Small intestine (tissue), 7 donors: ENCODE data around the gene PTBP2. TPM values are rescaled to one million over a fixed set of nuclear protein-coding genes. Genes with fewer than 3 reads are reported as not detected.

Experiments
- DNase-seq, 2 donors: peaks; one replicate each; pipeline versions ENCODE4 v3.0.0 to v3.0.0-alpha.2; 2013
- FAIRE-seq: peaks from 2 replicates; lab custom pipeline; 2012; peaks lifted over from hg19 to GRCh38; lab: Jason Lieb, UNC
- H3K27ac ChIP-seq, 3 donors: one replicate each; pipeline ENCODE4 v1.5.1; 2013; ENCODE audit warnings: low read length in 2 of 3, mild to moderate bottlenecking in 2 of 3, control low read depth in 1 of 3, inconsistent platforms in 1 of 3, low read depth in 1 of 3, moderate library complexity in 1 of 3
- H3K27me3 ChIP-seq, 3 donors: one replicate each; pipeline ENCODE4 v1.6.1; 2013; ENCODE audit warnings: low read length in 3 of 3, inconsistent platforms in 1 of 3; ENCODE audit not compliant: control insufficient read depth in 3 of 3, insufficient read depth in 3 of 3
- H3K36me3 ChIP-seq, 3 donors: one replicate each; pipeline ENCODE4 v1.6.1; 2013; ENCODE audit warnings: low read length in 3 of 3, inconsistent platforms in 1 of 3, low read depth in 1 of 3, mild to moderate bottlenecking in 1 of 3, moderate library complexity in 1 of 3; ENCODE audit not compliant: control insufficient read depth in 3 of 3, insufficient read depth in 2 of 3
- H3K4me1 ChIP-seq, 3 donors: one replicate each; pipeline ENCODE4 v1.6.1; 2013; ENCODE audit warnings: low read length in 2 of 3, inconsistent platforms in 1 of 3, low read depth in 1 of 3, mild to moderate bottlenecking in 1 of 3, moderate library complexity in 1 of 3; ENCODE audit not compliant: control insufficient read depth in 3 of 3, insufficient read depth in 2 of 3
- H3K4me3 ChIP-seq, 3 donors: one replicate each; pipeline ENCODE4 v1.5.1; 2013; ENCODE audit warnings: low read length in 3 of 3, control low read depth in 1 of 3, inconsistent platforms in 1 of 3, low read depth in 1 of 3, mild to moderate bottlenecking in 1 of 3, moderate library complexity in 1 of 3
- H3K9me3 ChIP-seq, 2 donors: one replicate each; pipeline ENCODE4 v1.6.1; 2013; ENCODE audit warnings: low read depth in 1 of 2, low read length in 1 of 2; ENCODE audit not compliant: control insufficient read depth in 2 of 2, insufficient read depth in 1 of 2
- WGBS, 3 donors: extraction: QIAGEN DNeasy Blood & Tissue Kit; methylation state at CpG; one replicate each; pipeline ENCODE4 v1.1.7; 2013; 5-methylcytosine and 5-hydroxymethylcytosine counted together
- polyA plus RNA-seq, 4 donors: library from polyadenylated mRNA; stranded (reverse) in 3 of 4; unstranded in 1 of 4; fragments of 200-250 nt in 3 of 4; fragments of 120-200 nt in 1 of 4; gene quantifications; one replicate each; pipeline versions ENCODE4 v1.2.1 to v1.2.3, GENCODE V29; 2013
- donor health status: healthy with polysubstance abuse.
- donor health status: control.
- donor health status: control.
- donor health status: Bipolar disorder and iron deficiency.
- donor health status: healthy.

Gene PTBP2
- polyA plus RNA-seq, 4 donors = 3.0 to 23.6 (median 6.0) TPM

- DNase-seq = peak; percentile 53 to 91
- FAIRE-seq = no peak
- H3K9me3 ChIP-seq = no peaks in the 10 kb centered on the region
- H3K27ac ChIP-seq = peak overlapping the region; percentile 63 to 93 (median 79)
- H3K4me3 ChIP-seq = peak overlapping the region; percentile 70 to 98 (median 98)
- WGBS, 3 donors = 0 to 1% (median 0%) methylated on average over 27 to 29 of the region's 29 CpGs
- no peaks in the 10 kb centered on the region for H3K27me3 ChIP-seq
- peaks cover 0 to 17% (median 0%) of the 10 kb centered on the region in 3 donors for H3K36me3 ChIP-seq
- peaks cover 0 to 3% (median 0%) of the 10 kb centered on the region in 3 donors for H3K4me1 ChIP-seq
Measured at GRCh38 chr1:96722161-96722922, 758 bp downstream of the PTBP2 start.

- H3K4me3 ChIP-seq = peak overlapping the region in 2 of 3 donors; percentile 70 to 98
- FAIRE-seq = no peak
- no peaks in the 10 kb centered on the region for H3K27me3 ChIP-seq
- peaks cover 0 to 18% (median 0%) of the 10 kb centered on the region in 3 donors for H3K36me3 ChIP-seq
- peak; percentile 6 to 18 for DNase-seq
- H3K4me1 ChIP-seq = peaks cover 0 to 3% (median 0%) of the 10 kb centered on the region in 3 donors
- WGBS, 3 donors = 16 to 27% (median 16%) methylated on average over 3 of the region's 3 CpGs
- peak overlapping the region in 1 of 3 donors; percentile 79 for H3K27ac ChIP-seq
- no peaks in the 10 kb centered on the region for H3K9me3 ChIP-seq
Measured at GRCh38 chr1:96722958-96723357, 1.4 kb downstream of the PTBP2 start.

- Histone ChIP-seq H3K4me3 (peak overlapping the region in 1 of 3 donors; percentile 70), H3K27ac (no peak overlapping the region), H3K36me3 (peaks cover 0 to 20% (median 0%) of the 10 kb centered on the region in 3 donors), H3K9me3 (no peaks in the 10 kb centered on the region), H3K27me3 (no peaks in the 10 kb centered on the region), H3K4me1 (peaks cover 0 to 3% (median 0%) of the 10 kb centered on the region in 3 donors)
- peak in 1 of 2 donors; percentile 7 for DNase-seq
- FAIRE-seq = no peak
- 14 to 50% (median 47%) methylated on average over 4 of the region's 4 CpGs for WGBS, 3 donors
Measured at GRCh38 chr1:96723377-96723776, 1.8 kb downstream of the PTBP2 start.

GRCh38 chr1:96723936-96724335 lies 2.4 kb downstream of the PTBP2 start:
- 56 to 93% (median 90%) methylated on average over 3 of the region's 3 CpGs for WGBS, 3 donors
- H3K36me3 ChIP-seq = peaks cover 0 to 21% (median 0%) of the 10 kb centered on the region in 3 donors
- no peaks in the 10 kb centered on the region for H3K27me3 ChIP-seq
- H3K9me3 ChIP-seq = no peaks in the 10 kb centered on the region
- H3K4me1 ChIP-seq = peaks cover 0 to 3% (median 0%) of the 10 kb centered on the region in 3 donors
- H3K4me3 ChIP-seq = no peak overlapping the region
- FAIRE-seq (no peak), DNase-seq (no peak)
- H3K27ac ChIP-seq = no peak overlapping the region

DNA sequence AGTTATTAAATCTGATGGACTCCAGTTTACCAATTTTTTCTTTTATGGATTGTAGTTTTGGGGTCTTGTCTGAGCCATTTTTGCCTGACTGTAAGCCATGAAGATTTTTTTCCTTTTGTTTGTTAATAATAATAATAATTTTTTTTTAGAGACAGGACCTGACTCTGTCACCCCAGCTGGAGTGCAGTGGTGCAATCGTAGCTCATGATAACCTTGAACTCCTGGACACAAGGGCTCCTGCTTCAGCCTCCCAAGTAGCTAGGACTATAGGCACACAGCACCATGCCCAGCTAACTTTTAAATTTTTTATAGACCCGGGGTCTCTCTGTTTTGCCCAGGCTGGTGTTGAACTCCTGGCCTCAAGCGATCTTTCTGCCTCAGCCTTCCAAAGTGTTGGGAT lies 6.3 kb downstream of the PTBP2 start:
- Histone ChIP-seq H3K4me3 (no peak overlapping the region), H3K27me3 (no peaks in the 10 kb centered on the region), H3K36me3 (peaks cover 0 to 27% (median 0%) of the 10 kb centered on the region in 3 donors), H3K27ac (no peak overlapping the region), H3K9me3 (no peaks in the 10 kb centered on the region), H3K4me1 (peaks cover 0 to 4% (median 3%) of the 10 kb centered on the region in 3 donors)
- 80 to 96% (median 94%) methylated on average over 3 of the region's 3 CpGs for WGBS, 3 donors
- FAIRE-seq (no peak), DNase-seq (no peak)

DNA sequence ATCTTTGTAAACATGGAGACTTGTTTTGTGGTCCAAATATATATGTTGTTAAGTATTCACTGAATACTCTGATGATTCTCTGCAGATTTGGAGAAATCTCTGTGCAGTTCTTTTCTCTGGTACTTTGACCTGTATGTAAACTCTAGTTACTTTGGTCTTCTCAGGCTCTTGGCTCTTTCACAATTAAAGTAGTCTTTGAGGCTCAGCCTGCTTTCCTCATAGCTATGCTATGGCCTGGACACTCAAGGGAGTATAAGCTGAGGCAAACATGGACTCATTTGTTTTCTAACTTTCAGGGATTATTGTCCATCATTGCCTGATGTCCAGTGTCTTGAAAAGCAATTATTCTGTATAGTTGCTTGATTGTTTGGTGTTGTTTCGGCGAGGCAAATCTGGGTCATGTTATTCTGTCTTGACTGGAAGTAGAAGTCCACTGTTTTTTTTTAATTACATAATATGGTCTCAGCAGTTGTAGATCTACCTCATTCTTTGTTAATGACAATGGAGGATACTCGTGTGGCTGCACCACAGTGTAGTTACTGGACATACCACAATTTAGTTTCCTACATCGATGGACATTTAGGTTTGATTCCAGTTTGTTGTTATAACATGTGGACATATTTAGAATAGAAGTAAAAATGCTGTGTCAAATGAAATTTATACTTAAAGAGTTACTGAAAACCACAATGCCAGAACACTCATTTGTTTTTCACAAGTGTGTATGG lies 9.2 kb downstream of the PTBP2 start:
- Histone ChIP-seq H3K27ac (no peak overlapping the region), H3K27me3 (no peaks in the 10 kb centered on the region), H3K36me3 (peaks cover 0 to 26% (median 3%) of the 10 kb centered on the region in 3 donors), H3K4me1 (peaks cover 0 to 8% (median 0%) of the 10 kb centered on the region in 3 donors), H3K4me3 (no peak overlapping the region), H3K9me3 (no peaks in the 10 kb centered on the region)
- FAIRE-seq = no peak
- 72 to 89% (median 89%) methylated on average over 4 of the region's 4 CpGs for WGBS, 3 donors
- peak; percentile 2 to 26 for DNase-seq

- H3K4me3 ChIP-seq = no peak overlapping the region
- H3K27ac ChIP-seq = no peak overlapping the region
- H3K36me3 ChIP-seq = peaks cover 0 to 18% (median 0%) of the 10 kb centered on the region in 3 donors
- H3K4me1 ChIP-seq = no peaks in the 10 kb centered on the region
- FAIRE-seq (no peak), DNase-seq (no peak)
- no peaks in the 10 kb centered on the region for H3K9me3 ChIP-seq
- H3K27me3 ChIP-seq = no peaks in the 10 kb centered on the region
- 90 to 97% (median 94%) methylated on average over 5 of the region's 5 CpGs for WGBS, 3 donors
Measured at GRCh38 chr1:96741335-96741734, 19.8 kb downstream of the PTBP2 start.
